DOHH2 (cell line): Measurements from ENCODE around the gene MTTP.
A peak's percentile ranks its signal among the peaks of the same experiment; 100 is the strongest.

Source experiments
- H3F3A ChIP-seq: fragments of 200-600 bp; sonication (generic), shearing (Covaris generic); 2 replicates; pipeline ENCODE4 v1.6.0; 2016; ENCODE audit warnings: antibody characterized with exemption, mild to moderate bottlenecking; ENCODE audit not compliant: control insufficient read depth, insufficient read depth
- H3K27ac ChIP-seq: fragments of 200-600 bp; sonication (generic); 2 replicates; pipeline ENCODE4 v1.5.1; 2014; ENCODE audit warnings: low read depth, mild to moderate bottlenecking, low read length, moderate library complexity
- H3K27me3 ChIP-seq: fragments of 200-600 bp; sonication (generic); 2 replicates; pipeline ENCODE4 v1.6.1; 2014; ENCODE audit warnings: mild to moderate bottlenecking, low read length, mixed read lengths; ENCODE audit not compliant: control insufficient read depth
- H3K36me3 ChIP-seq: fragments of 200-600 bp; sonication (generic); 2 replicates; pipeline ENCODE4 v1.6.1; 2014; ENCODE audit warnings: mild to moderate bottlenecking, low read length, moderate library complexity, mixed read lengths; ENCODE audit not compliant: control insufficient read depth
- H3K4me1 ChIP-seq: fragments of 200-600 bp; sonication (generic); 2 replicates; pipeline ENCODE4 v1.6.1; 2014; ENCODE audit warnings: mild to moderate bottlenecking, low read length, mixed read lengths; ENCODE audit not compliant: control insufficient read depth
- H3K4me2 ChIP-seq: fragments of 200-600 bp; sonication (generic); 2 replicates; pipeline ENCODE4 v1.6.0; 2014; ENCODE audit warnings: mild to moderate bottlenecking, low read length, moderate library complexity
- H3K4me3 ChIP-seq: fragments of 200-600 bp; sonication (generic); 2 replicates; pipeline ENCODE4 v1.5.1; 2014; ENCODE audit warnings: mild to moderate bottlenecking, low read length, mixed read lengths
- H3K79me2 ChIP-seq: fragments of 200-600 bp; sonication (generic); 2 replicates; pipeline ENCODE4 v1.6.1; 2014; ENCODE audit warnings: mild to moderate bottlenecking, low read length, mixed read lengths; ENCODE audit not compliant: control insufficient read depth
- H3K9me2 ChIP-seq: fragments of 200-600 bp; sonication (generic); replicated peaks from 2 replicates; pipeline ENCODE4 v1.6.1; 2014; ENCODE audit warnings: mild to moderate bottlenecking, low read length, mixed read lengths; ENCODE audit not compliant: control insufficient read depth
- H3K9me3 ChIP-seq: fragments of 200-600 bp; sonication (generic); 2 replicates; pipeline ENCODE4 v1.6.1; 2014; ENCODE audit warnings: antibody characterized with exemption, low read length, mixed read lengths; ENCODE audit not compliant: control insufficient read depth, insufficient read depth
- H4K20me1 ChIP-seq: fragments of 200-600 bp; sonication (generic); 2 replicates; pipeline ENCODE4 v1.6.0; 2014; ENCODE audit warnings: low read depth, mild to moderate bottlenecking, antibody characterized with exemption, low read length, moderate library complexity; ENCODE audit not compliant: control insufficient read depth, insufficient read depth
- CTCF ChIP-seq: fragments of 200-600 bp; sonication (generic); IDR thresholded peaks from one replicate; pipeline ENCODE4 v1.5.1; 2014; ENCODE audit warnings: antibody characterized with exemption, mild to moderate bottlenecking, low read depth, low read length; ENCODE audit not compliant: poor library complexity, severe bottlenecking
- EZH2phosphoT487 ChIP-seq: fragments of 200-600 bp; sonication (generic); IDR thresholded peaks from 2 replicates; pipeline ENCODE4 v1.6.1; 2017; ENCODE audit warnings: borderline replicate concordance, mild to moderate bottlenecking, antibody characterized with exemption, low read length, moderate library complexity, mixed read lengths

Gene MTTP

GRCh38 chr4:99614491-99614890, 39.9 kb downstream of the MTTP start:
- Histone ChIP-seq H3F3A (no peaks in the 10 kb centered on the region), H3K27ac (no peak overlapping the region), H3K9me3 (no peaks in the 10 kb centered on the region), H3K4me2 (no peak overlapping the region), H4K20me1 (no peaks in the 10 kb centered on the region), H3K4me3 (no peak overlapping the region), H3K4me1 (no peaks in the 10 kb centered on the region), H3K79me2 (no peaks in the 10 kb centered on the region), H3K9me2 (no peaks in the 10 kb centered on the region), H3K36me3 (no peaks in the 10 kb centered on the region), H3K27me3 (no peaks in the 10 kb centered on the region)
- TF ChIP-seq CTCF (no peak), EZH2phosphoT487 (no peak)

GRCh38 chr4:99615170-99615820, 40.7 kb downstream of the MTTP start:
- H3K4me1 ChIP-seq, result no peaks in the 10 kb centered on the region
- H3K36me3 ChIP-seq, result no peaks in the 10 kb centered on the region
- H4K20me1 ChIP-seq, result no peaks in the 10 kb centered on the region
- H3K4me3 ChIP-seq, result no peak overlapping the region
- H3K4me2 ChIP-seq, result no peak overlapping the region
- no peaks in the 10 kb centered on the region for H3K9me3 ChIP-seq
- no peaks in the 10 kb centered on the region for H3K9me2 ChIP-seq
- no peaks in the 10 kb centered on the region for H3K27me3 ChIP-seq
- H3K79me2 ChIP-seq, result no peaks in the 10 kb centered on the region
- H3K27ac ChIP-seq, result no peak overlapping the region
- TF ChIP-seq CTCF (peak; percentile 12), EZH2phosphoT487 (no peak)
- H3F3A ChIP-seq, result no peaks in the 10 kb centered on the region

GRCh38 chr4:99617374-99617773, 42.8 kb downstream of the MTTP start:
- Histone ChIP-seq H3K4me2 (no peak overlapping the region), H3K4me1 (no peaks in the 10 kb centered on the region), H3K9me3 (no peaks in the 10 kb centered on the region), H3K9me2 (no peaks in the 10 kb centered on the region), H3K4me3 (no peak overlapping the region), H3K79me2 (no peaks in the 10 kb centered on the region), H3K36me3 (no peaks in the 10 kb centered on the region), H3K27ac (no peak overlapping the region), H3F3A (no peaks in the 10 kb centered on the region), H4K20me1 (no peaks in the 10 kb centered on the region), H3K27me3 (no peaks in the 10 kb centered on the region)
- TF ChIP-seq CTCF, result no peak
- no peak for TF ChIP-seq EZH2phosphoT487
